NCI-H524 (cell line): ENCODE measurements around the gene PBX3.

ENCODE experiments used
- DNase-seq, 2 experiments: peaks; one replicate each; lab custom pipeline; 2025; lab: John Stamatoyannopoulos, UW

PBX3 gene

DNA sequence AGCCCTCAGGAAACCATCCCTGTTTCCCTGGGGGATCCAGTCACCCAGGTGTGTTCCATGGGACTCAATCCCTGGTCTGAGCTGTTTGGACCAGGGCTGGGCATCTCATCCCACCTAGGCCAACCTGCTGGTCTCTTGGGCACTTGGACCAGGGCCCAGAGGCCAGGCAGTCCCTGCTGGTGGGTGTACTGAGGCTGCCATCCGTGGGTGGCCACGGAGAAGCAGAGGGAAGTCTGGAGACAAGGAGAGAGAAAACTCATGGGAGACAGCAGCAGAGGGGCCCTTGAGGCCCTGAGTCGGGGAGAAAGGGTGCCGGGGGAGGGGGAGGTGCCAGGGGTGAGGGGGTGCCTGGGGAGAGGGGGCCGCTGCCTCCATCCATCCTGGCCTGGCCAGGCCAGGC is 247.8 kb downstream of the PBX3 start:
- no peak for DNase-seq

GRCh38 chr9:125995706-125996105 is 248.5 kb downstream of the PBX3 start:
- DNase-seq, result no peak

DNA sequence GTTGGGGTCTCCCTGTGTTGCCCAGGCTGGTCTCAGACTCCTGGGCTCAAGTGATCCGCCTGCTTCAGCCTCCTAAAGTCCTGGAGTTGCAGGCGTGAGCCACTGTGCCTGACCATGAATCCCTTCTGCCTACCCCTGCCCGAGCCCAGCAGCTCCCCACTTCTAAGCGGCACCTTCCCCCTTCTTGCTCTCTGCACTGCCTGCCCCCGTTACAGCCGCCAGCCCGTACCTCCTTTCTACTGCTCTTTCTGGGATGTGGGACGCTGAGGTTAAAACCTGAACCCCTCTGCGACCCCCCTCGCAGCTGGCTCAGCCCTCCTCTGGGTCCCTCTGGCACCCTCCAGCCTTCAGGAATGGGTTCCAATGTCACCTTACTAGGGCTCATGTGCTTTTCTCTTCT is 249.6 kb downstream of the PBX3 start:
- DNase-seq, result no peak

GRCh38 chr9:125997196-125997823 is 250.1 kb downstream of the PBX3 start:
- DNase-seq, result peak; percentile 95 to 96

DNA sequence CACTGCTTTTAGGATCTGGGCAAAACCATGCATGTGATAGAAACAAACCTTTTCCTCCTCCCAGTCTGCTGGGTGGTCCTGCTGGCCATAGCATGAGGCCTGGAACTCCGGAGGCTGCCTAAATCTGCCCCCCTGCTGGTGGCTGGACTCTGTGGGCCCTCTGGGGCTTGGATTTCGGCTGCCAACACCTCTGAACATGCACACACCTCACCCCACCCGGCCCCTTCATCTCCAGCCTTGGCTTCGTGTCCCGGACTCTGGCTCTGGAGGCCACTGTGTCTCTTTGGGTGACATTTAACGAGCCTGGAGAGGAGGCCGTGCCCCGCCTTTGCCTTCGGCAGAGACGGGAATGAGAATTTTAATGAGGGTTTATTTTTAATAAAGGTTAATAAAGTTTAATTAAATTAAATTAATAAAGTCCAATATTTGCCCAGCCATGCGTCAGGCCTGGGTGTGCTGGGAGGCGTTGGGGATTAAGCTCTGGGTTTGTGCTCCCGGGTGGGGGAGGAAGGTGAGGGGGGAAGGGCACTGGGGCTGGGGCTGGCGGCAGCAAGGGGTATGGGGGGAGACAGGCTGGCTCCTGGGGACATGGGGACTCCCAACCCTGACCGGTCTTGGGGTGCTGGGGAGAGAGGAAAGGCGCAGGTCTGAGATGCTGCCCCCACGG is 251.8 kb downstream of the PBX3 start:
- no peak for DNase-seq

DNA sequence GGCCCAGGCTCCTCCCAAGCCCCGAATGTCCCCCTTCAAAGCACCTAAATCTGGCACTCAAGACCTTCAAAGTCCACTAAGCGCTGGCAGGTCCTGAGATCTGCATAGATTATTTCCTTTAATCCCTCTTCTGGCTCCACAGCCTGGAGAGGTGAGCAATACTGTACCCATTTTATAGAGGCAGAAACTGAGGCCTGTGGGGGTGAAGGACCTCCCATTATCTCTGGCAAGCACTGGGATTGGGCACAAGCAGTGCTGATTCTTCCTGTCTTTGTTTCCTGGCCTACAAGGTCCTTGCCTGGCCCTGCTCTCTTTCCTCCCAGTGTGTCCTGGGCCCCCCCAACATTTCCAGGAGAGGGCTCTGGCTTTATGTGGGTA is 252.3 kb downstream of the PBX3 start:
- DNase-seq, result no peak

DNA sequence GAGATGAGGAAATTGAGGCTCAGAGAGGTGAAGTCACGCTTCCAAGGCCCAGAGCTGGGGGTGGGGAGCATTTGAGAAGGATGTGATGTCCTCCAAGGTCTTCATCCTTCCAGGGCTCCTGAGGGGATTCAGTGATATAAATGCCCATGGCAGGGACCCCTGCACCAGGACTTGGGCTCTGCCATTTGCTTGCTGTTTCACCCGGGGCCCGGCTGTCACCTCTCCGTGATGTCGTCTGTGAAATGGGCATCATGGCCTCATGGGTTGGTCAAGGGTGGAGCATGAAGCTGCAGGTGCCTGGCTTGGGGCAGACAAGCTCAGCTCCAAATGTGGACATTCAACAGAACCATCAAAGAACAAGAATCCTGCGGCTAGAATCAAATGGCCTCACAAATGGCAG is 253.1 kb downstream of the PBX3 start:
- no peak for DNase-seq

DNA sequence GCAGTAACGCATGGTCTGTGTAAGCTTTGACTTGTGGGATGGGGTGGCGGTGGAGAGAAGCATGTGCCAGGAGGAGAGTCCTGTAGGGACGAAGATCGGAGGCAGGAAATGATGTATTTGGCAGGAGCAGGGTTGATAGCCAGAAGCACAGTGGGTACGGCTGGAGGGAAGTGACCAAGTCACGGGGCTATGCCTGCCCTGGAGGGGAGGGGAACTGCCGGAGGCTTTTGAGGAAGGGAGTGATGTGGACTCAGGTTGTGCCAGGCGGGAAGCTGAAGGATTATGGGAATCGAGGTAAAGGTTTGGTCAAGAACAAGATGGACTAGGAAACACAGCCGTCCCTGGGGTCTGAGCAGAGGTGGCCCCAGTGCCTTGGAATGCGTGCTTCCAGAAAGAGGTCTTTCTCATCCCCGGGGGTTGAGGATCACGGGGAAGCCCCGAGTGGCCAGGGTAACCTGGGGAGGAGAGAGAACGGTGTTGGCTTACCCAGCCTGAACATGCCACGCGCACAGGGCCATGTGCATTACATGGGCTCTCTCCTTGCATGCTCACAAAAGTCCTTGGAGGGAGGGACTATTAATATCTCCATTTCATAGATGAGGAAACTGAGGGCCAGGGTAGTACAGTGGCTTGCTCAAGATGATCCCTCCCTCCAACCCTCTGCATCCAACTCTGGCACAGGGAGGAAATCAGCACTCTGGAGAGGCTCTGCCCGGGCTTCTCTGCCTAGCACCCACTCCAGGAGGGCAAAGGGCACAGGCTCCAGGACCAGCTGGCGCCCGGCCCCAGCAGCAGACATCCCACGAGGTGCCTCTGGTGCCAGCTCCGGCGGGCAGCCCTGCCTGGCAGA is 253.8 kb downstream of the PBX3 start:
- DNase-seq, result no peak

- no peak for DNase-seq
Measured at GRCh38 chr9:126001581-126002225, 254.5 kb downstream of the PBX3 start.

DNA sequence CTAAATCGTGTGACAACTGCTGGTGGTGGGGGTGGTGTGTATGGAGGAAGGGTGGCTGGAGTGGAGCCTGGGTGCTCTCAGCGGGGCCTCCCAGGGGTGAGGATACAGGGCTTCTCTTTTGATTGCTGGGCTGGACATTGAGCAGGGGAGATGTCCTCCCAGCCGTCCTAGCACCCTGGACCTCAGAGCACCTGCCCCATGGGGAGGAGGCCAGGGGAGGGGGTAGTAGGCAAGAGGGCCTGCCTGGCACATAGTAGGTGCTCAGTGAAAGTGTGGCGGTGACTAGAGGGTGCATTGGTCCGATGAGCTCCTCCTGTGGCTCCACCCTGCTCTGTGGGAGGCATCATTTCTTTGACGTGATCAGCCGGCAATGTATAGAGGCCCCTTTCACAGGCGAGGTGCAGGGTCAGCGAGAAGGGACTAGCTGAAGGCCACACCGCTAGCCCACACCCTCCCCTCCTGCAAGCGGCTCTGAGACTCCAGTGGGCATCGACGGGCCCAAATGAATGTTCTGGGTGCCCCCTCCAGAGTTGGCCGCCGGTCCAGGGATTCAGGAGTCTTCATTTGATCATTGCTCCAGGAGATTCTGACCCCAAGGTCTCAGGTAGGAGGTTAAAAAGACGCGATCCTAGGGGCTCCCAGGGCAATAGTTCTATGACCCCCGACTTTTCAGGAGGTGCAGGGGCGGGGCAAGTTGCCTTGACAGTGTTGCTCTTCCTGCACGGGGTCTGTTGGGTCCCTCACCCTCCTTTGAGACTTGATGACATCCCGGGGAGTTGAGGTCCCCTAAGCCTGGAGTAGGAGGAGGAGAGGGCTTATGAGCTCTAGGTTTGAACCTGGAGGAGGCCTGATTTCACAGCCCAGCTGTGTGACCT is 255.5 kb downstream of the PBX3 start:
- DNase-seq, result no peak

- peak in 1 of 2 experiments; percentile 19 for DNase-seq
Measured at GRCh38 chr9:126009047-126009446, 261.9 kb downstream of the PBX3 start.

GRCh38 chr9:126014726-126015125 is 267.6 kb downstream of the PBX3 start:
- DNase-seq, result no peak

DNA sequence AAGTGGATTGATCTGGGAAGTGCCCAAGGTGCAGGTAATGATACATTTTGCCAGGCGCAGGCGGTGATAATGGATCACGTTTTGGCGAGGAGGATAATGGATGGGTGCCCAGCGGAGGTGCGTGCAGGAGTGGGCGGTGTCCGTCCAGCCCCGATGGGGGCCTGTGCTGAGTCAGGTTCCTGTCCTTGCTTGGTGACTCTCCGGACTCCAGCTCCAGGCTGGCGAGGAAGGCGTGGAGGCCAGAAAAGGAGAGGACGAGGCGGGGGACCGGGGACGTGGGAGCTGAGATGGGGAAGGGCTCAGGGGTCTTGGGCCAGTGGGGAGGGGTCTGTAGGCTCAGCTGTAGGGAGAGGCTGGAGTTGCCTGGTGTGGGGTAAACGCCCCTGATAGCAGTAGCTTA is 268.3 kb downstream of the PBX3 start:
- DNase-seq, result no peak

GRCh38 chr9:126016579-126017290 is 269.6 kb downstream of the PBX3 start:
- DNase-seq, result peak; percentile 64 to 75
